ENCODE measurements around the gene REST.
"Not testable (repeated sequence)": the region's sequence is repeated elsewhere in the genome, so short reads cannot be mapped to it uniquely, and the experiment has no call there.

REST gene, protein sequence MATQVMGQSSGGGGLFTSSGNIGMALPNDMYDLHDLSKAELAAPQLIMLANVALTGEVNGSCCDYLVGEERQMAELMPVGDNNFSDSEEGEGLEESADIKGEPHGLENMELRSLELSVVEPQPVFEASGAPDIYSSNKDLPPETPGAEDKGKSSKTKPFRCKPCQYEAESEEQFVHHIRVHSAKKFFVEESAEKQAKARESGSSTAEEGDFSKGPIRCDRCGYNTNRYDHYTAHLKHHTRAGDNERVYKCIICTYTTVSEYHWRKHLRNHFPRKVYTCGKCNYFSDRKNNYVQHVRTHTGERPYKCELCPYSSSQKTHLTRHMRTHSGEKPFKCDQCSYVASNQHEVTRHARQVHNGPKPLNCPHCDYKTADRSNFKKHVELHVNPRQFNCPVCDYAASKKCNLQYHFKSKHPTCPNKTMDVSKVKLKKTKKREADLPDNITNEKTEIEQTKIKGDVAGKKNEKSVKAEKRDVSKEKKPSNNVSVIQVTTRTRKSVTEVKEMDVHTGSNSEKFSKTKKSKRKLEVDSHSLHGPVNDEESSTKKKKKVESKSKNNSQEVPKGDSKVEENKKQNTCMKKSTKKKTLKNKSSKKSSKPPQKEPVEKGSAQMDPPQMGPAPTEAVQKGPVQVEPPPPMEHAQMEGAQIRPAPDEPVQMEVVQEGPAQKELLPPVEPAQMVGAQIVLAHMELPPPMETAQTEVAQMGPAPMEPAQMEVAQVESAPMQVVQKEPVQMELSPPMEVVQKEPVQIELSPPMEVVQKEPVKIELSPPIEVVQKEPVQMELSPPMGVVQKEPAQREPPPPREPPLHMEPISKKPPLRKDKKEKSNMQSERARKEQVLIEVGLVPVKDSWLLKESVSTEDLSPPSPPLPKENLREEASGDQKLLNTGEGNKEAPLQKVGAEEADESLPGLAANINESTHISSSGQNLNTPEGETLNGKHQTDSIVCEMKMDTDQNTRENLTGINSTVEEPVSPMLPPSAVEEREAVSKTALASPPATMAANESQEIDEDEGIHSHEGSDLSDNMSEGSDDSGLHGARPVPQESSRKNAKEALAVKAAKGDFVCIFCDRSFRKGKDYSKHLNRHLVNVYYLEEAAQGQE

DNA sequence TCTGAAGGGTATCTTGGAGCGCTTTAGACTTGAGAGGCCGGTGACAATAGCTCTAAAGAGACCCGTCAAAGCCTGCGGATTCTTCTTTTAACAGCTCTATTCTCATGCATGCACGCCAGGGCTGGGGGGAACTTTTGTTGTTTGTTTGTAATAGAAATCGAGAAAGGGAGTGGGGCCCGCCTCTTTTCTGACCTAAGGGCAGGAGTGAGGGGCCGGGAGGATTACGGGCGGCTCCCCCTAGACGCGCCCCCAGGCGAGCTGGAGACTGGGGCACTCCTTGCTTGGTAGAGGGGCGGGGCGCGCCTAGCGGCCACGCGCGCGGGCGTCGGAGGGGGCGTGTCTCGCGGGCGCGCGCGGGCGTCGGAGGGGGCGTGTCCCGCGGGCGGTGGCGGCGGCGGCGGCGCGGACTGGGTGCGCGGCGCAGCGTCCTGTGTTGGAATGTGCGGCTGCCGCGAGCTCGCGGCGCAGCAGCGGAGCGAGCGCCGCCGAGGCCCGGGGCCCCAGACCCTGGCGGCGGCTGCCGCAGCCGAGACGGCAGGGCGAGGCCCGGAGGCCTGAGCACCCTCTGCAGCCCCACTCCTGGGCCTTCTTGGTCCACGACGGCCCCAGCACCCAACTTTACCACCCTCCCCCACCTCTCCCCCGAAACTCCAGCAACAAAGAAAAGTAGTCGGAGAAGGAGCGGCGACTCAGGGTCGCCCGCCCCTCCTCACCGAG, at the start of gene REST:
Gene REST (plus strand): TSS at position 412 of the 717 bp plus-strand sequence. CDS start 2,739 bp downstream, outside the sequence.
- no peak for DNase-seq

DNA sequence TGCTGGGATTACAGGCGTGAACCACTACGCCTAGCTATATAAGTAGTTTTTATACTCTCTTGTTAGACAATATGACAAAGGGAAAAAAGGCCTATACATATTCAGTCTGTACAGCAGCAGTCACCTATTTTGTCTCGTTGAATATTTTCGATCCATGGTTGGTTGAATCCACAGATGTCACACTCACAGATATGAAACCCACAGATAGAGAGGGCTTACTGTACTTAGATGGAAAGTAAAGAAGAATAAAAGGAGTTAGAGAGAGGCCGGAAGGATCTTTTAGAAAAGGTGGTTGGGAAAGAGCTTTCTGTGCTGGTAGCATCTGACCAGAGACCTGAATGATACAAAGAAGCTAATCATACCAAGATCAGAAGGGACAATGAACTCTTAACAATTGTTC, 47.9 kb upstream of the REST start:
- no peak for DNase-seq

DNA sequence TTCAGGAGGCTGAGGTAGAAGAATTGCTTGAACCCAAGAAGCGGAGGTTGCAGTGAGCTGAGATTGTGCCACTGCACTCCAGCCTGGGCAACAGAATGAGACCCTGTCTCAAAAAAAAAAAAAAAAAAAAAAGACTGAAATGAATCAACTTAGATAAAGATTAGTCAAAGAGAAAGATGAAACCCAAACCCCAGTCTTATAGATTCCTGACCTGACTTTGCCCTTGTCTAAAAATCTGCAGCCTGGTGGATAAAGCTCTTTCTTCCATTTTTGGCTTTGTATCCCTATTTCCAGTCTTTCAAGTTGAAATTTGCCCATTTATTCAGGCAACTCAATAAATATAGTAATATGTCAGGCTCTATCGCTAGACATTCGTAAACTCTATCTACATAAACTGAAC, 46.9 kb upstream of the REST start:
- no peak for DNase-seq

DNA sequence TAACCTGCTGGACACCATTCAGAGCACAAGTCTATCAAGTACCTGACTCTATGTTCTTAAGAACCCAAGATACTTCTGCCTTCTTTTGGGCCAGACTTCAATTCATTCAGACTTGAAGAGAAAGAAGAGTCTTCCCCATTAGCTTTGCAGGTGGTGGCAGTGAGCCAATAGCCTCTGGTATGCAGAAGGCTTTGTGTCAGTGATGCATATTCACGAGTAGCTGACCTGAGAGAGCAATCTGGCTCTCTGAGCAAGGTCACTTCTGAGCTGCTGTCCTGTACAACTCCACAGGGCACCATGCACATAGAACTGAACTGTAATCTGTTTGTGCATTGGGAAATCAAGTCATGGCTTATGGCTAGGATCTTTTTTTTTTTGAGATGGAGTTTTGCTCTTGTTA, 46.3 kb upstream of the REST start:
- DNase-seq = no peak

DNA sequence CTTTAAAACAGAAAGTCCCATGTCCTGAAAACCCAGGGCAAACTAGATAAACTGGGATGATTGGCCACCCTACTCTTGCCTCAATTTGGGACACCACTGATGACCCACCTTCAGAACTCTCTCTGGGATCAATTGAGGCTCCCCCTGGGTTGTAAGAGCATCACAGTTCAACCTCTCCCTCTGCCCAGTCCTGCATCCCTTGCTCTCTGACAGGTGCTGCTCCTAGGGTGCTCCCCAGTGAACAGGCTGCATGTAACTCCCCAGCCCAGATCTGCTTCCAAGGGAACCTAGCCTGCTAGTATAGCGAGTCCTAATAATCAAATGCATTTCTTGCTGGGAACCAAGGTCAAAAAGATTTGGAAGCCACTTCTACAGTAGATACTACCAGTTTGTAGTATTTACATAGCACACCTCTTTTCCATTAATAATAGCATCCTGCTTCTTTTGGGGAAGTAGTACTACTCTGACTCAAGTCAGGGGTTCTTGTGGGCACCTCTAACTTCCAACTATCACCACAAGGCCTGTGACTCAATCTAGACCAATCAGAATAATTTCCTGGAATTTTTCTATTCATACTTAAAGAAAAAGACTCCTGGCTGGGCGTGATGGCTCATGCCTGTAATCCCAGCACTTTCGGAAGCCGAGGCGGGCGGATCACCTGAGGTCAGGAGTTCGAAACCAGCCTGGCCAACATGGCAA, 44.1 kb upstream of the REST start:
- no peak for DNase-seq

DNA sequence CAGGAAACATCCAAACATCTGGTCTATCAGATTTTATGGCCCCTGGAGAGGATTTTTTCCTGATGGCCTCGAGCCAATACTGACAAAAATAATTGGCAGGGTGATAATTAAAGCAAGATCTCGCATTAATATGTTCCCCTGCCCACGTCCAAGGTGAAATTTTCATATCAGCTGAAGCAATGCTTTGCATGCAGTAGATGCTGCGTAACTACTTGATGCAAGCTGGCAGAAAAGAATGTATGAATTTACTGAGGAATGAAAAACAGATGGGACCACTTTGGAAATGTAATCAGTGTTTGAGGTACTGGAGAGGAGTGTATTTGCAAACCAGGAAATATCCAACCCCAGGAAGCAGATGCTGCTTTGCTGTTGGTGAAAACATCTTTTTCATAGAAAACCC, 36.8 kb upstream of the REST start:
- no peak for DNase-seq

DNA sequence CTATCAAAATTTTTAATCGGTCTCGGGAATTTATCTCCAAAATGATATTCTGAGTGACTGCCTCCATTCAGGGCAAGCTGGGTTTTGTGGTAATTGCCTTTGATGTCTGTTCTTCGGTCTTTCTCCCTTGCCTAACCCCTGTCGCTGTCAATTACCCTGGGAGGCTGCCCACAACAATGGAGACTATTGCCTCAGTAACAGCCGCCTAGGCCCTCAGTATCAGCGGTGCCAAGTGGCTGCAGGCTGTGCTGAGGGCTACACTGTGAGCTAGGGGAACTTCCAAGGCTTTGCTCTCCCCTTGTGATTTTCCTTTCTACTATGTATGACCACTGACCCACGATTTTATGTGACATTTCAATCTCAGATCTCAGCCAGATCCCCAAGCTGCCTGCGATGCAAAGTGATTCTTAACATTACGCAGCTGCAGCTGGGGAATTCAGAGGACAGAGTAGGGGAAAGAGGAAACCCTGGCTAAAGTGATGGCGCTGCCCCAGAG, 36.3 kb upstream of the REST start:
- no peak for DNase-seq

DNA sequence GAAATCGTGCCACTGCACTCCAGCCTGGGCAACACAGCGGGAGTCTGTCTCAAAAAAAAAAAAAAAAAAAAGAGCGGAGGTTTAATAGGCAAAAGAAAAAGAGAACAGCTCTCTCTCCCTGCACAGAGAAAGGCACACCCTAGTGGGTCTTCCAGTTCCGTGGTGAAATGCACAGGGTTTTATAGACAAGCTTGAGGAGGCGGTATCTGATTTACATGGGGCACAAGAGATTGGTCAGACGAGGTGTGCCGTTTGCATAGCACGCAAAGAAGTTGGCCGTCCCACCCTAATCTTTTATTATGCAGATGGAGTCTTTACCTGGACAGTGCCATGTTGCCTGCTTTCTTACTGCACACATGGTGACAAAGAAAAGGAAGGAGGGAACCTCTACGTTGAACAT, 33.5 kb upstream of the REST start:
- no peak for DNase-seq

DNA sequence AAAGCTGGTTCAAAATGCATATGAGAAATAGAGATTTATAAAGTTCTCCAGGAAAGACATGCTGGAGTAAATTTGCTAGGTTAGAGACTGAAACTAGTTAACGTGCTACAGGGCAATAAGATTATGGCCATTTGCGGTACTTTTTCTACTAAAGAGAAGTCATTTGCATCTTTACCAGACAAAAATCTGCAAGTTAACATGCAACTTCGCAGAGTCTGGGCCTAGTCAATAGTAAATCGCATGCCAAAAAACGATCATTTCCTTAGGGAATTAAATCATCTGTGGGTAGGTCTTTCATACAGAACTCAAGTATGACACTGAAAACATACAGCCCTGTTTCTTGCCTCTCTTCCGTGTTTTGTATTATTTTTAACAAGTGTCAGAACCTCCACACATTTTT, 32.8 kb upstream of the REST start:
- DNase-seq = no peak

DNA sequence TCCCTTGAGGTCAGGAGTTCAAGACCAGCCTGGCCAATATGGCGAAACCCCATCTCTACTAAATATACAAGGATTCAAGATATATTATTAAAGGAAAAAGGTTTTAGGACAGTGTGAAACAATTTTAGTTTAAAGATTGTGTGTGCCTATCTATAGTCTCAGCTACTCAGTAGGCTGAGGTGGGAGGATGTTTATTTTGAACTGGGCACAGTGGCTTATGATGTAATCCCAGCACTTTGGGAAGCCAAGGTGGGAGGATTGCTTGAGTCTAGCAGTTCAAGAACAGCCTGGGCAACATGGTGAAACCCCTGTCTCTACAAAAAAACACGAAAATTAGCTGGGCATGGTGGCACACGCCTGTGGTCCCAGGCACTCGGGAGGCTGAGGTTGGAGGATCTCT, 31.4 kb upstream of the REST start:
- DNase-seq = no peak

DNA sequence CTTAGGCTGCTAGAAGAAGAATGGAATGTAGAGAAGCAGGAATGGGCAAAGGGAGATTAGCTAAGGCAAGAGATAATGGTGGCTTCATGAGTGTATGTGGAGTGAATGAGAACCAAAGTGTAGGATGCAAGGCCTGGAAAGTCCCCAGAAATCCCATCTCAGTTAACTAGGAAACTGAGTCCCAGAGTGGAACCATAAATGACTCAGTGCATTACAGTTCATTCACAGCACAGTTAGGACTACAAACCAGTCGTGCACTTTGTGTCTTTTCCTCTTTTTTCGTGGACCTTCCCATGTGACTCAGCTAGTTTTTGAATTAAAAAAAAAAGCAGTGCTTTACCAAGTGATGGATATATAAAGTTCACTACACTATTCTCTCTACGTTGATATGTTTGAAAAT, 27.7 kb upstream of the REST start:
- no peak for DNase-seq

DNA sequence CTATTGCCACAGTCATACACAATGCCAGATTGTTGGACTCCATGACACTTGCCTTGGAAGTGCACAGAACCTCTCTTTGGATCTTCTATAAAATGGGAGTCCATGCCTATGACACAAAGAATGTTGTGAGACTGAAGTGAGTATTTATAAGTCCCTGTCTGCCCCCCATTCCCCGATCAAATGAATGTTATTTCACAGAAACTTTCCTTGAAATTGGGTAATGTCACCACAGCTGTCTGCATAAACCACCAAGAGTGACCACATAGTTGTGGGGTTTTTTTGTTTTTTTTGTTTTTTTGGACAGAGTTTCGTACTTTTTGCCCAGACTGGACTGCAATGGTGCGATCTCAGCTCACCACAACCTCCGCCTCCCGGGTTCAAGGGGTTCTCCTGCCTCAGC, 27.1 kb upstream of the REST start:
- DNase-seq = no peak

DNA sequence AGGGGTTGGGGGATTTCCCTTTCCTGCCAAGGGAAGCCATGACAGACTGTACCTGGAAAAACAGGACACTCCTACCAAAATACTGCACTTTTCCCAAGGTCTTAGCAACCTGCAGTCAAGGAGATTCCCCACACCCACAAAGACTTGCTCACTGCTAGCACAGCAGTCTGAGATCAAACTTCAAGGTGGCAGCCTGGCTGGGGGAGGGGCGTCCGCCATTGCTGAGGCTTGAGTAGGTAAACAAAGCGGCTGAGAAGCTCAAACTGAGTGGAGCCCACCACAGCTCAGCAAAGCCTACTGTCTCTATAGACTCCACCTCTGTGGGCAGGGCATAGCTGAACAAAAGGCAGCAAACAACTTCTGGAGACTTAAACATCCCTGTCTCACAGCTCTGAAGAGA, 23.2 kb upstream of the REST start:
- DNase-seq = not testable (repeated sequence)

DNA sequence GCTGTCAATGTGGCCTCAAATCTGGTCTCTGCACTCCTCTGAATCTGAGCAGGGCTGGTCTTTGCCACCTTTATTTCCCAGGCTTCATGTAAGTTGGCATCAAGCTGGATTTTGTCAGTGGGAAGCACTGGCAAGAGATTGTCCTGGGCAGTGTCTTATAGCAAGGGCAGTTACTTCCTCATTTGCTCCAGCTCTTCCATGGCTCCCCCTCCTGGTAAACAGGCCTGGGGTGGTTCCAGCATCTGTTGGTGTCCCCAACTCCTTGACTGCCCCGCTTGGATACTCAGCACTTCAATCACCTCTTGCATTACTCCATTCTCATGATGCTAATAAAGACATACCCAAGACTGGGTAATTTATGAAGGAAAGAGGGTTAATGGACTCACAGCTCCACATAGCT, 15.0 kb upstream of the REST start:
- no peak for DNase-seq

DNA sequence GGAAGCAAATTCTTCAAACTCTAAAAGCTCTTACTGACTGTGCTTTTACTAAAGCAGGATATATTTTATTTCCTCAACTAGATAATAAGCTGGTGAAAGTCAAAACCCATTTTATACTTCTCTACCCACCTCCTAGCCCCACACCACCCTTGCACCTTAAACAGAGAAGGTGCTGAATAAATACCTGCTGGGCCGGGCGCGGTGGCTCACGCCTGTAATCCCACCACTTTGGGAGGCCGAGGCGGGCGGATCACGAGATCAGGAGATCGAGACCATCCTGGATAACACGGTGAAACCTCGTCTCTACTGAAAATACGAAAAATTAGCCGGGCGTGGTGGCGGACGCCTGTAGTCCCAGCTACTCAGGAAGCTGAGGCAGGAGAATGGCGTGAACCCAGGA, 9.9 kb upstream of the REST start:
- not testable (repeated sequence) for DNase-seq

DNA sequence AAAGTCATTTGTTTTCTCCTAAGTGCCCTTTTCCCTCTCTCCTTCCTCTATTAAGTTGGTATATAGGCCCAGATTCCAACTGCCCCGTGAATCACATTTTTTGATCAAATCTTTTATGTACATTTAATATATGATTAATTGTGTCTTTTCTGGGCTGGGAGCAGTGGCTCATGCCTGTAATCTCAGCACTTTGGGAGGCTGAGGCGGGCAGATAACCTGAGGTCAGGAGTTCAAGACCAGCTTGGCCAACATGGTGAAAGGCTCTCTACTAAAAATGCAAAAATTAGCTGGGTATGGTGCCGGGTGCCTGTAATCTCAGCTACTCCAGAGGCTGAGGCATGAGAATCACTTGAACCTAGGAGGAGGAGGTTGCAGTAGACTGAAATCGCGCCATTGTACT, 7.5 kb upstream of the REST start:
- not testable (repeated sequence) for DNase-seq

DNA sequence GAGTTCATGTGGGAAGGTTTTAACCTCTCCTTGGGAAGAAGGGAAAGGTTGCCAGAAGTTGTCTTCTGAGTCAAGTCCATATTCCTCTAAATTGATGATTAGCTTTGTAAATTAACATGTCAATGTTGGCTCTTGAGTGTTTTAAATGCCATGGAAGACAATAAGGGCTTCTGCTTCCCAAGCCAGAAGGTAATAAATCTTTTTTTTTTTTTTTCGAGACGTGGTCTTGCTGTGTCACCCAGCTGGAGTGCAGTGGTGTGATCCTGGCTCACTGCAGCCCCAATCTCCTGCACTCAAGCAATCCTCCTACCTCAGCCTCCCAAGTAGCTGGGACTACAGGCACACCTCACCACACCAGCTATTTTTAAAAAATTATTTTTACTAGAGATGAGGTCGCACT, 5.0 kb upstream of the REST start:
- DNase-seq = no peak

DNA sequence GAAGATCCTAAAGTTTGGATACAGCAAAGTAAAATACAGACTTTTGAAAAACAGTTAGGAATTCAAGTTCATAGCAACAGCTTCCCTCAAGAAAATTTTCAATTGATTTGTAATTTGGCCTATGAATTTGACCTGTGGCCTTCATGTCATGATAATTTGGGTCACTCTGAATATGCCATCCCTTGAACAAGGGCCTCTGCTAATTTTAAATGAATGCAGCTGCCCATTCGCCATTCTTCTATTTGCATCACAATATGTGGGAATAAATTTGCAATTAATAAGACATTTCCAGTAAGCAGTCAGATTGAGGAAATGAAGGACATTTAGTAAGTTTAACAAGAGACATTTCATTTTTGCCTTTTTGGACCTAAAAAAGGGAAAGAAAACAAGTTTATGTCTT, 1.9 kb upstream of the REST start:
- no peak for DNase-seq

DNA sequence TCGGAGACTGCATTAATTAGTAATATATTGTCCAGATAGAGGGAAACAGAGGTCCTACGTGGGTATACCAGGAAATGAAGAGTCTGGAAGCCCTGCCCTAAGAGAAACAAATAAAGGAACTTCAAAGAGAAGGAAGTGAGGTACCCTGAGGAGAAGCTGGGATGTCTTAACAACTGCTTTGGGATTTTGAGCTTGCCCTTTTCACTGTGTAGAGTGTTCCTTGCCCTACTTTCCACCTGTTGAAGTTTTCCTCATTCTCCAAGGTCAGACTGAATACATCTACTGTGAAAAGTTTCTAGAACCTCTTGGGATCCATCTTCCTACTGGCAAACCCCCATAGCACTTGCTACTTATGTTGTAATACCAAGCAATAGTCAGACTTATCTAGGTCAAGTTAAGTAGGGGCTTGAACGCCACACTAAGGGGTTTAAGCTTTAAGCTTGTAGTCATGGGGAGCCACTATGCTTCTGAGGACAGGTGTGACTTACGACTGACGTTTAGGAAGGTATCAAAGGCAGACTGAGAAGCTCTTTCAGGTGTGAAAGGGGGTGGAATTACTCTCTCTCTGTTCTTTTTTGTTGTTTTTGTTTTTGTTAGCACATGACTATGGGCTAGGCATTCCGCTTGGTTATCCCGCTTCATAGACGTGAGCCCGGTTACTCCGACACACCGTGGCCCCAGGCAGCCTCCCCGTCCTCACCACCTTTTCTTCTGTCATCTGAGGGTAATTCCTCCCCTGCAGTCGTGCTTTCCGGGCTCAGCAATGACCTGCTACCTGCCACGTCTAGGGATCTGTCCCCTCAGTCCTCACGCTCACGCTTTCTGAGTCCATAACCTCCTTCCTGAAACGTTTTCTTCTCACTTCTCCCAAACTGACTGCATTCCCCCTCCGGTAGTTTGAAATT, 959 bp upstream of the REST start:
- DNase-seq = no peak

DNA sequence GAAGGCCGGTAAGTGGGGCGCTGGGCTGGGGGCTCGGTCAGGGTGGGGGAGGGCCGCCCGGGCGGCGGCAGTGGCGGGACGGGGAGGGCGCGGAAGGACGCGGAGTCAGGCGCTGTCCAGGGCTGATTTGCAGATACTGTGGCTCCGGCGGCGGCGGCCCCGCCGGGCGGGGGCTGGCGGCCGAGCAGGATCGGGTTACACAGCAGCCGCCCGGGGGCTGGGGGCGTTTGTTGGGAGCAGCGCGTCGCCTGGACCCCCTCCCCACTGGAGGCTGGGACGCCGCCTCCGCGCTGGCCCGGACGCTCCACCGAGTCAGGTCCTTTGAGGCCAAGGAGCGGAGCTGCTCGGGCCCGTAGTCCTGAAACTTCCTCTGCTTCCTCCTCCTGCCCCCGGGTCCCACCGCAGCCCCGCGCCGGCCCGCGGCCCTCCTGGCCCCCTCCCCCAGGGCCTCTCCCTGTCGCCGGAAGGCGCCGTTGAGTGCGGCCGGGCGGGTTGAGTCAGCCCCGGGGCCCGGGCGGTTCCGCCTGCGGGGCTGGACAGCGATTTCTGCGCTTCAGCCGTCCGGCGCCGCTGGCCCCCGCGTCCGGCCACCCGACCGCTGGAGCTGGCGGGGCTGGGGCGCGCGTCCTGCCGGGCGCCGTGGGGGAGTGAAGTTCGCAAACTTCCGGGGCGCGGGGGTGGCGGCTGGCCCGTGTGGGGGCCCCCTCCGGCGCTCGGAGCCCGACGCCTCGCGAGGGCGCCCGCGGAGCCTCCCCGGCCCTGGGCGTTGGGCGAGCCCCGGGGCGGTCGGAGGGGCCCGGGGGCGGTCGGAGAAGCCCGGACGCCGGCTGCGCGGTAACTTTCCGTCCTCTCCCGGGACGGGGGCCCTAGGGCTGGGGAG, 746 bp downstream of the REST start:
- DNase-seq = no peak

Data from cerebellar nuclear complex (tissue), 1 donor.